ENCODE data around the gene BARHL2.

BARHL2 gene

DNA sequence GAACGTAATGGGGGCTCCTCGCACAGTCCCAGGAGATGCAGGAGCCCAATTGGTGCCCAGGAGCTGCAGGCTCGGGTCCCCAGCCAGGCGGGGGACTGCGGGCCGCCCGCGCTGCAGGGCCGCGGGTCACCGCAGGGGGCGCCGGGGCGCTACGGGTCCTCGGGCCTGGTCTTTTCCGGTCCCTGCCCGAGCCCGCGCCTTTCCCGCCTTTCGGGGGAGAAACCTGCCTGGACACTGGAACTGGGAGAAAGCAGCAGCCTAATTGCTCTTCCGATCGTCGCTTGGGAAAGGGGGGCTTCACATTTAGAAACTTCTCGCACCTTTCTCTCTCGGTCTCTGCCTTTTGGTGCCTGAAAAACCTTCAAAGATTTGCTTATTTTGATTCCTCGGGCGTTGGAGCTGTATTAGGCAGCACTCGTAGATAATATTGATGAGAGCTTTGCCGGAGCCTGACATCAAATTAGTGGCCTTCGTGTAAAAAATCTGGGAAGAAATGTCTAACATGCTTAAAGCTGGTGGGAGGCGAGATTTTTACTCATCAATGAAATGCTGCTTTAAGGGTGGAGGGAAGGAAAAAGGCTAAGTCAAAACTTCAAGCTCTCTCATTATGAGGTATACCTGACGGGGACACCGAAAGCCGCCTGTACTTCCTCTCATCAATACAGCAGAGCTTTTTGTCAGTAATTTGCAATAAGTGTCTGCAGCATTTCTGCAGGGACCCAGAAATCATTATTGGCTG, 12.6 kb upstream of the BARHL2 start:
- no peak overlapping the region for H3K4me3 ChIP-seq (ENCODE audit: low read length)
- DNase-seq (ENCODE audit: low read depth) = no peak

DNA sequence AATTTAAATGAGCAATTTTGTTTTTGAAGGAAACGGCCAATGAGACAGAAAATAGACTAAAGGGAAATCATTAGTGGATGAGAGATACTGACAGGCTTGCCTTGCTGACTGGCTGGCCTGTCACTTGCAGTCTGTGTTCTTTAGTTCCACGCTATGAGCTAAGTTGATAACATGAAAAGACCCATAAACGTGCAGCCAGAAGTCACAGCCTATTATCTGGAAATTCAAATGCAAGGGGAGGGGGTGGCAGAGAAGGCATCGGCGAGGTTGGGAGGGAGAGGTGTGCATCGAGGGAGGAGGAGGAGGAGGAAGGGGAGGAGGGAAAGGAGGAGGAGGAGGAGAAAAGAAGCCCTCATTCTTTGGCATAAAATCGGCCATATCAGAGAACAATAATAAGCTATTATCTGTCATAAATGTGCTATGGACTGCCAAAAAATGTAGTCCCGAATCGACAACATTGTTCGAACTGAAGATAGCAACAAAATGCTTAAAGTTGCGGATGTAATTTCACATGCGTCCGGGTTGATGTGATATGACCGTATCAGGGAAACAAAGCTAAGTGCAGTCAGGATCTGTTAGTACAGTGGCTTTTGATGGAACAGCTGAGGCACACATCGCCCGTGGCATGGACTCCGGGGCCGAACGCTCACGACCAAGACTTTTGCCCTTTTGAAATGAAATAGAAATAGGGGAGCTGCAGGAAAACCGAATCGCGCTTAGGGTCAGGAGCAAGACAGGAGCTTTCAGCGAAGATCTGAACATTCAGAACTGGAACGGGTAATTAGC, 11.6 kb upstream of the BARHL2 start:
- TF ChIP-seq, protein P1, sequence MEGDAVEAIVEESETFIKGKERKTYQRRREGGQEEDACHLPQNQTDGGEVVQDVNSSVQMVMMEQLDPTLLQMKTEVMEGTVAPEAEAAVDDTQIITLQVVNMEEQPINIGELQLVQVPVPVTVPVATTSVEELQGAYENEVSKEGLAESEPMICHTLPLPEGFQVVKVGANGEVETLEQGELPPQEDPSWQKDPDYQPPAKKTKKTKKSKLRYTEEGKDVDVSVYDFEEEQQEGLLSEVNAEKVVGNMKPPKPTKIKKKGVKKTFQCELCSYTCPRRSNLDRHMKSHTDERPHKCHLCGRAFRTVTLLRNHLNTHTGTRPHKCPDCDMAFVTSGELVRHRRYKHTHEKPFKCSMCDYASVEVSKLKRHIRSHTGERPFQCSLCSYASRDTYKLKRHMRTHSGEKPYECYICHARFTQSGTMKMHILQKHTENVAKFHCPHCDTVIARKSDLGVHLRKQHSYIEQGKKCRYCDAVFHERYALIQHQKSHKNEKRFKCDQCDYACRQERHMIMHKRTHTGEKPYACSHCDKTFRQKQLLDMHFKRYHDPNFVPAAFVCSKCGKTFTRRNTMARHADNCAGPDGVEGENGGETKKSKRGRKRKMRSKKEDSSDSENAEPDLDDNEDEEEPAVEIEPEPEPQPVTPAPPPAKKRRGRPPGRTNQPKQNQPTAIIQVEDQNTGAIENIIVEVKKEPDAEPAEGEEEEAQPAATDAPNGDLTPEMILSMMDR (IDR thresholded peaks at IDR 0.05; ENCODE audit: insufficient read depth, low read depth, low read length, missing control alignments) = no peak

More for the DNA sequence above, 12.6 kb upstream of the BARHL2 start:
- TF ChIP-seq, protein P1 (IDR thresholded peaks at IDR 0.05; ENCODE audit: insufficient read depth, low read depth, low read length, missing control alignments) = no peak

DNA sequence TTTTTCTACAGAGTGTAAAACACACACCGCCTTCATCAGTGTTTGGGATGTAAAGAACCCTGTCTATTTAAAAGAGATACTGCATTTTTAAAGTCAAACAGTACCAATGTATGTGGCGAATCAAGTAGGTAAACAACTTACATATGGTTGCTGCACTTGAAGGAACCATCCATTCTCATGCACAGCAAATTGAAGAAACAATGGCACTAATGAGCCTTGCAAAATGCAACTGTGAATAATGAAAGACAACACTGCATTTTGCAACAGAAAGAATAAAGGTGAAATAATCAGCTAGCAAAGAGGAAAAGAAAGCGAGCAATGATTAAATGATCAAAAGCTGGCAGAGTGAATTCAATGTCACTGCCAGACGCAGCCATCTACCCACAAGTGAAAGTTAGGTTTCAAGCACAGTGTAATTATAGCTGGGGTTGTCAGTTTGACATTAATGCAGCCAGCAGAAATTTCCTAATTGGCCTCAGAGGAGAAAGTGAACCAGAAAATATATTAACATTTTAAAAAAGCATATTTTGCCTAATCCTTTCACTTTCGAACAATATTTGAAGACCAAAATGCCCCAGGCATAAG, 10.9 kb upstream of the BARHL2 start:
- TF ChIP-seq, protein P1 (IDR thresholded peaks at IDR 0.05; ENCODE audit: insufficient read depth, low read depth, low read length, missing control alignments) = no peak

More for the DNA sequence above, 11.6 kb upstream of the BARHL2 start:
- no peak for DNase-seq (ENCODE audit: low read depth)
- no peak overlapping the region for H3K4me3 ChIP-seq (ENCODE audit: low read length)

DNA sequence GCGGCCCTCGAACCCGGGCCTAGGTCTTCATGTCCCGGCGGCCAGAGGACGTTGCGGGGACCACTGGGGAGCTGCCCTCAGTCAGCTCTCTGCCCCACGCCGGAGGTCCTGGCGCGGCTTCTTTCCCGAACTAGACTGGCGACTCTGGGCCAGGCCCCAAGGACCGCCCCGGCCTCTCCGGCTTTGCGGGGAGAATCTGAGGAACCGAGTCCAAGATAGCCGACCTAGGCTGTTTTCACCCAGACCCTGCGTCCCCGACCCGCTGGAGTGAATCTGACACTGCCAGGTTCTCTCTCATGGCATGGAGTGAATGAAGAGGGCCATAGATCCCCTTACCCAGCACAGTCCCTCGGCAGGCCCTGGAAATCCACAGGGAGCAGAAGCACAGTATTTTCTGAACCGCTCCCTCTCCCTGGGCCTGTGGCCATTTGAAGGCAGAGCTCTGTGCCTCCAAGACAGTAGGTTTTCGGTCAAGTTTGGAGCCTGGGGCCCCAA, 9.9 kb upstream of the BARHL2 start:
- H3K4me3 ChIP-seq (ENCODE audit: low read length) = no peak overlapping the region
- TF ChIP-seq, protein P1 (IDR thresholded peaks at IDR 0.05; ENCODE audit: insufficient read depth, low read depth, low read length, missing control alignments) = no peak
- DNase-seq (ENCODE audit: low read depth) = no peak

More for the DNA sequence above, 10.9 kb upstream of the BARHL2 start:
- H3K4me3 ChIP-seq (ENCODE audit: low read length) = no peak overlapping the region
- no peak for DNase-seq (ENCODE audit: low read depth)

DNA sequence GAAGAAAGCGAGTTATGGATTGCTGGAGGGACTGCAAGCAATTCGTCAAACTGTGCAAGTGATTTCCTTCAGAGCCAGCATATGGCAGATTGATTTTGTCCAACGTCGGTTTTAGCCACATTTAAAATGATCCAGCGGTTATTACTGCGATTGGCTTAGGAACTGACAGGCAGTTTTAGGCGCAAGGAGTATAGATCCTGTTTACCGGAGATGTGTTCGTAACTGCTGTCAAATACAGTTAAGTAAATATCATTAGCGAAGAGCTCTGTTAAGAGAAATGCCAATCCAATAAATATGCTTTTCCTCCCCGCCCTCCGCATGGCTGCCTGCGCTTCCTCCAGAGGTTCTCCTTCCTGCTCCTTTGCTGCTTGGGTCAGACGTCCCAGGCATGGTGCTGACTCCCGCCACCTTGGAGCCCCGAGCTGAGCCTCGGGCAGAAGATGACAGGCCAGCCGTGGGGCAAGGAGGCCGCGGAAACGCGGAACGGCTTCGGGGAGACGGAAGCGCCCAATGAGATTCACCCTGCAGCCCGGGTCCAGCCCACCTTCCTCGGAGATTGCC, 9.4 kb upstream of the BARHL2 start:
- TF ChIP-seq, protein P1 (IDR thresholded peaks at IDR 0.05; ENCODE audit: insufficient read depth, low read depth, low read length, missing control alignments) = no peak
- H3K4me3 ChIP-seq (ENCODE audit: low read length) = no peak overlapping the region
- DNase-seq (ENCODE audit: low read depth) = no peak

DNA sequence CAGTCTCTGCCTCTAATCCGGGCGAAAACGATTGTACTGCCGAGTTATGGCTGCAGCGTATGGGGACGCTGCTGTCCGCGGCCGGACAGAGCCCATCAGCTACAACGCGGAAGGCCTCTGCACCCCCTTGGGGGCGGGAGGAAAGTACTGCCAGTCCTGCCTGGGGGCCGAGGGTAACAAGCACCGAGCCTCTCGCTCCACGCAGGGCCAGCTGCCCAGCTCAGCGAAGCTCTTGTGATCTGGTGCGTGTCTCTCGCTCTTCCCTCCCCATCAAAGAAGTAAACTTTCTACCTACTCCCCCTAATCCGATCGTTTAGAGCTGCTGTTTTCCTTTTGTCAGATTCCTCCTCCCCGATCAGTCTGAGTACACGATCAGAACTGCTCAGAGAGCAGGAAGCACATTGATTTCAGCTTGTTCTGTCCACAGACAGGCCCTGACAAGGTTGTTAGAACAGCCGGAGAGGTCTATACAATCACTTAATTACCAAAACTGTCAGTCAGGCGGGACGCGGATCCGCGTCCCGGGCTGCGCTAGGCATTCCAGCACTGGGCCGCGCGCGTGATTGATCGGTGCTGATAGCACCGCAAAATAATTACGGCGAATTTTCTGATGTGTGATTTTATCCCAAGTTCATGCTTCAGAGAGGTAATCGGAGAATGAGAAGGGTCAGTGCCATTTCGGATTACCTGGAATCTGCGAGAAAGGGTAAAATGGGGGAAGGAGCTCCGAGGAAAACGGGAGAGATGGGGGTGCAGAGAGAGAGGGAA, 8.7 kb upstream of the BARHL2 start:
- TF ChIP-seq, protein P1 (IDR thresholded peaks at IDR 0.05; ENCODE audit: insufficient read depth, low read depth, low read length, missing control alignments) = no peak
- DNase-seq (ENCODE audit: low read depth) = peak; percentile 22
- H3K4me3 ChIP-seq (ENCODE audit: low read length) = peak overlapping the region; percentile 3
